OCI-LY1 (cell line): ENCODE data around the gene FCSK.

Experiments
- H2AFZ ChIP-seq: fragments of 200-600 bp; sonication (generic), shearing (Covaris generic); 2 replicates; pipeline ENCODE4 v1.6.0; 2014; ENCODE audit warnings: antibody characterized with exemption, mild to moderate bottlenecking, low read length
- H3F3A ChIP-seq: fragments of 200-600 bp; sonication (generic), shearing (Covaris generic); 2 replicates; pipeline ENCODE4 v1.6.0; 2014; ENCODE audit warnings: mild to moderate bottlenecking, antibody characterized with exemption, low read length, moderate library complexity; ENCODE audit not compliant: insufficient read depth
- H3K27ac ChIP-seq: fragments of 200-600 bp; sonication (generic); 2 replicates; pipeline ENCODE4 v1.5.1; 2014; ENCODE audit warnings: low read length, mixed run types, mild to moderate bottlenecking, low read depth; ENCODE audit not compliant: poor library complexity, severe bottlenecking
- H3K27me3 ChIP-seq: fragments of 200-600 bp; sonication (generic); 2 replicates; pipeline ENCODE4 v1.6.0; 2014; ENCODE audit warnings: antibody characterized with exemption, mild to moderate bottlenecking, low read length, moderate library complexity; ENCODE audit not compliant: insufficient read depth
- H3K36me3 ChIP-seq: fragments of 200-600 bp; sonication (generic); 2 replicates; pipeline ENCODE4 v1.6.1; 2014; ENCODE audit warnings: mild to moderate bottlenecking, antibody characterized with exemption, low read length, moderate library complexity, mixed read lengths; ENCODE audit not compliant: insufficient read depth
- H3K4me1 ChIP-seq: fragments of 200-600 bp; sonication (generic); 2 replicates; pipeline ENCODE4 v1.5.1; 2014; ENCODE audit warnings: mild to moderate bottlenecking, low read length, moderate library complexity; ENCODE audit not compliant: insufficient read depth, severe bottlenecking
- H3K4me2 ChIP-seq: fragments of 200-600 bp; sonication (generic), shearing (Covaris generic); 2 replicates; pipeline ENCODE4 v1.6.1; 2014; ENCODE audit warnings: low read length
- H3K4me3 ChIP-seq: fragments of 200-600 bp; sonication (generic); 2 replicates; pipeline ENCODE4 v1.5.1; 2014; ENCODE audit warnings: low read length, low read depth, mild to moderate bottlenecking, mixed read lengths; ENCODE audit not compliant: poor library complexity, severe bottlenecking
- H3K79me2 ChIP-seq: fragments of 200-600 bp; shearing (Covaris generic); 2 replicates; pipeline ENCODE4 v1.6.1; 2016; ENCODE audit warnings: mixed run types, low read length, mixed read lengths; ENCODE audit not compliant: insufficient read depth
- H3K9ac ChIP-seq: fragments of 200-600 bp; sonication (generic), shearing (Covaris generic); 2 replicates; pipeline ENCODE4 v1.6.1; 2014; ENCODE audit warnings: mild to moderate bottlenecking, low read length, mixed read lengths
- H3K9me2 ChIP-seq: fragments of 200-600 bp; sonication (generic), shearing (Covaris generic); 2 replicates; pipeline ENCODE4 v1.6.1; 2014; ENCODE audit warnings: low read depth, mild to moderate bottlenecking, low read length, mixed read lengths
- H3K9me3 ChIP-seq: fragments of 200-600 bp; shearing (Covaris generic); 2 replicates; pipeline ENCODE4 v1.6.1; 2014; ENCODE audit warnings: low read length, mixed read lengths
- H4K20me1 ChIP-seq: fragments of 200-600 bp; sonication (generic), shearing (Covaris generic); 2 replicates; pipeline ENCODE4 v1.6.0; 2016; ENCODE audit warnings: mild to moderate bottlenecking, low read length; ENCODE audit not compliant: insufficient read depth
- EZH2 ChIP-seq: fragments of 200-600 bp; sonication (generic), shearing (Covaris generic); IDR thresholded peaks from 2 replicates; pipeline ENCODE4 v1.8.0; 2017; ENCODE audit warnings: borderline replicate concordance, mixed run types, mild to moderate bottlenecking, antibody characterized with exemption, low read length, moderate library complexity, mixed read lengths
- TF ChIP-seq, protein P1 (sequence below): fragments of 200-600 bp; sonication (generic), shearing (Covaris generic); IDR thresholded peaks from 2 replicates; pipeline ENCODE4 v1.5.1; 2017; ENCODE audit warnings: mild to moderate bottlenecking, antibody characterized with exemption, low read length, moderate library complexity, mixed read lengths

Gene FCSK

DNA sequence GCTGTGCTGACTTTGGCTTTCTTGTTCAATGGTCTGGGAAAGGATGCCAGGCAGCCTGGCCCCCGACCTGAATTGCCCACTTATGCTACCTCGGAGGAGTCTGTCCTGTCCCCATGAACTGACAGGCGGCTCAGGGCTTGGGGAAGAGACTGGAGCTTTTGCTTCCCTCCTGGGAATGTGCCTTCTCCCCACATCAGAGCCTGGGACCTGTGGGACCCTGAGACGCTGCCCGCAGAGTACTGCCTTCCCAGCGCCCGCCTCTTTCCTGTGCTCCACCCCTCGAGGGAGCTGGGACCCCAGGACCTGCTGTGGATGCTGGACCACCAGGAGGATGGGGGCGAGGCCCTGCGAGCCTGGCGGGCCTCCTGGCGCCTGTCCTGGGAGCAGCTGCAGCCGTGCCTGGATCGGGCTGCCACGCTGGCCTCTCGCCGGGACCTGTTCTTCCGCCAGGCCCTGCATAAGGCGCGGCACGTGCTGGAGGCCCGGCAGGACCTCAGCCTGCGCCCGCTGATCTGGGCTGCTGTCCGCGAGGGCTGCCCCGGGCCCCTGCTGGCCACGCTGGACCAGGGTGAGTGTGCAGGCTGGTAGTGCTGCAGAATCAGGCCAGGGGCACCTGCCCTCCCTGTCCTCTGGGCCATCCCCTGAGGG, 18.5 kb downstream of the FCSK start:
- peaks cover 15% of the 10 kb centered on the region for H3K4me1 ChIP-seq
- no peaks in the 10 kb centered on the region for H3K79me2 ChIP-seq
- no peaks in the 10 kb centered on the region for H4K20me1 ChIP-seq

DNA sequence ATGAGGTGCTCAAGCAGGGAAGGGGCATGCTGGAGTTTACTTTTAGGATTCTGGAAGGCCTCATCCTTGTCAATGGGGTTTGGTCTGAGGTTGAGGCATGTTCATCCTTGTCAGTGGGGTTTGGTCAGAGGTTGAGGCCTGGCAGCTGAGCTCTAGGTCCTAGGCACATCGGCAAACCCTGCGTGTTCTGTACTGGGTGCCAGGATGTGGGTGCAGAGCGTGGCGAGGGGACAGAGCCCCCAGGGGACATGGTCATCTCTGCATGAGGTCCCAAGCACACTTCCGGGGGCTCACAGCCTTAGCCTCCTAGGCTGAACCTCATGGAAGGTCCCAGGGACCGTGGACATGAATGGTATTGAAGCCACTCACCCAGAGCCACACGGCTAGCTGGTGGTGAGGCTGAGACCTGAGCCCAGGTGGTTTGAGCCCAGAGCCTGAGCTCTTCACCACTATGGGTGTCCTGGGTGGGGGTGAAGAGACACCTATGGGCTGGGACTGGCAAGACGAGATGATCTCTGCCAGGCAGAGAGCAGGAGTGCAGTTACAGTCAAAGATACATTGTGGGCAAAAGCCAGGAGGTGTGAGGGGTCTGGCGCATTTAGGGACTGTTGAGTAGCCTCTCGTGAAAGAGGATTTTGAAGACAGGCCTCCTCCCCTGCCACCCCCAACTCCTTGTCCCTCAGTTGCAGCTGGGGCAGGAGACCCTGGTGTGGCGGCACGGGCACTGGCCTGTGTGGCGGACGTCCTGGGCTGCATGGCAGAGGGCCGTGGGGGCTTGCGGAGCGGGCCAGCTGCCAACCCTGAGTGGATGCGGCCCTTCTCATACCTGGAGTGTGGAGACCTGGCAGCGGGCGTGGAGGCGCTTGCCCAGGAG, 19.3 kb downstream of the FCSK start:
- Histone ChIP-seq H3K79me2 (no peaks in the 10 kb centered on the region), H3K9me3 (no peaks in the 10 kb centered on the region), H3K9ac (no peak overlapping the region), H3K4me3 (no peak overlapping the region), H2AFZ (no peak overlapping the region), H3K27me3 (no peaks in the 10 kb centered on the region), H3F3A (no peaks in the 10 kb centered on the region), H4K20me1 (no peaks in the 10 kb centered on the region), H3K36me3 (peaks cover 14% of the 10 kb centered on the region; the same call in 1 of the 2 replicates), H3K4me1 (peaks cover 15% of the 10 kb centered on the region), H3K27ac (no peak overlapping the region), H3K9me2 (no peaks in the 10 kb centered on the region), H3K4me2 (no peak overlapping the region)
- no peak for TF ChIP-seq EZH2
- TF ChIP-seq, protein P1, sequence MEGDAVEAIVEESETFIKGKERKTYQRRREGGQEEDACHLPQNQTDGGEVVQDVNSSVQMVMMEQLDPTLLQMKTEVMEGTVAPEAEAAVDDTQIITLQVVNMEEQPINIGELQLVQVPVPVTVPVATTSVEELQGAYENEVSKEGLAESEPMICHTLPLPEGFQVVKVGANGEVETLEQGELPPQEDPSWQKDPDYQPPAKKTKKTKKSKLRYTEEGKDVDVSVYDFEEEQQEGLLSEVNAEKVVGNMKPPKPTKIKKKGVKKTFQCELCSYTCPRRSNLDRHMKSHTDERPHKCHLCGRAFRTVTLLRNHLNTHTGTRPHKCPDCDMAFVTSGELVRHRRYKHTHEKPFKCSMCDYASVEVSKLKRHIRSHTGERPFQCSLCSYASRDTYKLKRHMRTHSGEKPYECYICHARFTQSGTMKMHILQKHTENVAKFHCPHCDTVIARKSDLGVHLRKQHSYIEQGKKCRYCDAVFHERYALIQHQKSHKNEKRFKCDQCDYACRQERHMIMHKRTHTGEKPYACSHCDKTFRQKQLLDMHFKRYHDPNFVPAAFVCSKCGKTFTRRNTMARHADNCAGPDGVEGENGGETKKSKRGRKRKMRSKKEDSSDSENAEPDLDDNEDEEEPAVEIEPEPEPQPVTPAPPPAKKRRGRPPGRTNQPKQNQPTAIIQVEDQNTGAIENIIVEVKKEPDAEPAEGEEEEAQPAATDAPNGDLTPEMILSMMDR, result peak; percentile 35

More for the DNA sequence above, 18.5 kb downstream of the FCSK start:
- Histone ChIP-seq H3K36me3 (peaks cover 11% of the 10 kb centered on the region; the same call in 1 of the 2 replicates), H3K27ac (no peak overlapping the region), H3K4me3 (no peak overlapping the region), H3K4me2 (no peak overlapping the region), H2AFZ (no peak overlapping the region), H3K9me2 (no peaks in the 10 kb centered on the region), H3K27me3 (no peaks in the 10 kb centered on the region), H3K9ac (no peak overlapping the region), H3K9me3 (no peaks in the 10 kb centered on the region), H3F3A (no peaks in the 10 kb centered on the region)
- TF ChIP-seq EZH2, result no peak
- TF ChIP-seq, protein P1, result no peak

DNA sequence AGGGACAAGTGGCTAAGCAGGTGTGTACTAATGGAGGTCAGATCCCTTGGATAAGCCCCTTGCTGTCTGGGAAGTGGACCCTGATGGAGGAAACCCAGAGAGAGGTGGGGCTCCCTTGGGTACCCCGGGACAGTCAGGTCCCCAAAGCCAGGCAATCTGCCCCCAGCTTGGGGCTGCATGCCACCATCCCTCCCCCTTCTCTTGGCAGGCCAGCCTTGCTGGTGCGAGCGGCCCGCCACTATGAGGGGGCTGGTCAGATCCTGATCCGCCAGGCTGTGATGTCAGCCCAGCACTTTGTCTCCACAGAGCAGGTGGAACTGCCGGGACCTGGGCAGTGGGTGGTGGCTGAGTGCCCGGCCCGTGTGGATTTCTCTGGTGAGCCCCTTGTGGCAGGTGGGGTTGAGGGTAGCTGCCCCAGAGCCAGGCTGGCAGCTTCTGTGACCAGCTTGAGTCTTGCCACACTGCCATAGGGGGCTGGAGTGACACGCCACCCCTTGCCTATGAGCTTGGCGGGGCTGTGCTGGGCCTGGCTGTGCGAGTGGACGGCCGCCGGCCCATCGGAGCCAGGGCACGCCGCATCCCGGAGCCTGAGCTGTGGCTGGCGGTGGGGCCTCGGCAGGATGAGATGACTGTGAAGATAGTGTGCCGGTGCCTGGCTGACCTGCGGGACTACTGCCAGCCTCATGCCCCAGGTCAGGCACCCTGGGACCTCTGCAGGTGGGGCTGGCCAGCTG, 20.1 kb downstream of the FCSK start:
- Histone ChIP-seq H3K9me3 (no peaks in the 10 kb centered on the region), H3K27ac (no peak overlapping the region), H3K9me2 (no peaks in the 10 kb centered on the region), H3K4me1 (peaks cover 15% of the 10 kb centered on the region), H3K79me2 (no peaks in the 10 kb centered on the region), H3K9ac (no peak overlapping the region), H3K36me3 (peaks cover 22% of the 10 kb centered on the region; the same call in 1 of the 2 replicates), H3K27me3 (no peaks in the 10 kb centered on the region), H3F3A (no peaks in the 10 kb centered on the region), H2AFZ (no peak overlapping the region), H3K4me3 (no peak overlapping the region), H3K4me2 (no peak overlapping the region), H4K20me1 (no peaks in the 10 kb centered on the region)
- TF ChIP-seq, protein P1, result no peak
- TF ChIP-seq EZH2, result no peak
